ENCODE measurements around the gene EPHA10. TPM values are rescaled to one million over a fixed set of nuclear protein-coding genes. Genes with fewer than 3 reads are reported as not detected.

EPHA10 gene
- total and polyA plus RNA-seq, 10 donors = 0.02 to 0.43 (median 0.10) TPM; not detected in 3

DNA sequence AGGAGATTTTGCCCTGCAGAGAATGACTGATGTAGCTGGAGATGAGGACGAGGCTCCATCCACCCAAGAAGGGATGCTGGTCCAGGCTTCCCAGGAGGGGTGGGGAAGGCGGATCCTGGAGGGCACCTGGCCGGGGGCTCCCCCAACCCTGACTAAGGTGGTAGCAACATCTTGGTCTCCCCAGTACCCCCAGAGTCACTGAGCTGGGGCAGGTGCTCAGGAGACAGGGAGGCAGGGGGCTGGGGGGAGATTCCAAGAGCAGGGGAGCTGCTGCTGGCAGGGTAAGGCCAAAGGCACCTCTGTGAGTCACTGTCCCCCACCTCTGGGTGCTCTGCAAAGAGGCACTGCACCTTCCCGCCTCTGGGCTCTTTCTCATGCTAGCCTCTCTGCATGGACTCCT lies 48.6 kb downstream of the EPHA10 start:
- no peaks in the 10 kb centered on the region for H3K9me3 ChIP-seq
- TF ChIP-seq, protein P1, sequence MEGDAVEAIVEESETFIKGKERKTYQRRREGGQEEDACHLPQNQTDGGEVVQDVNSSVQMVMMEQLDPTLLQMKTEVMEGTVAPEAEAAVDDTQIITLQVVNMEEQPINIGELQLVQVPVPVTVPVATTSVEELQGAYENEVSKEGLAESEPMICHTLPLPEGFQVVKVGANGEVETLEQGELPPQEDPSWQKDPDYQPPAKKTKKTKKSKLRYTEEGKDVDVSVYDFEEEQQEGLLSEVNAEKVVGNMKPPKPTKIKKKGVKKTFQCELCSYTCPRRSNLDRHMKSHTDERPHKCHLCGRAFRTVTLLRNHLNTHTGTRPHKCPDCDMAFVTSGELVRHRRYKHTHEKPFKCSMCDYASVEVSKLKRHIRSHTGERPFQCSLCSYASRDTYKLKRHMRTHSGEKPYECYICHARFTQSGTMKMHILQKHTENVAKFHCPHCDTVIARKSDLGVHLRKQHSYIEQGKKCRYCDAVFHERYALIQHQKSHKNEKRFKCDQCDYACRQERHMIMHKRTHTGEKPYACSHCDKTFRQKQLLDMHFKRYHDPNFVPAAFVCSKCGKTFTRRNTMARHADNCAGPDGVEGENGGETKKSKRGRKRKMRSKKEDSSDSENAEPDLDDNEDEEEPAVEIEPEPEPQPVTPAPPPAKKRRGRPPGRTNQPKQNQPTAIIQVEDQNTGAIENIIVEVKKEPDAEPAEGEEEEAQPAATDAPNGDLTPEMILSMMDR (IDR thresholded peaks at IDR 0.05 in 8 of 11, conservative IDR thresholded peaks at IDR 0.05 in 3 of 11) = no peak
- TF ChIP-seq POLR2AphosphoS5 (IDR thresholded peaks at IDR 0.05) = no peak
- TF ChIP-seq POLR2A (IDR thresholded peaks at IDR 0.05) = no peak
- no peaks in the 10 kb centered on the region for H3K4me1 ChIP-seq
- no peak overlapping the region for H3K27ac ChIP-seq
- H3K27me3 ChIP-seq (replicated peaks in 1 of 7) = peaks cover 0 to 33% (median 0%) of the 10 kb centered on the region in 7 donors
- intact Hi-C loops (cut with DNase I; ENCODE audit: low total_unique reads) = no loop called here
- 79 to 88% (median 84%) methylated on average over 4 of the region's 4 CpGs for WGBS, 5 donors
- peaks cover 0 to 2% (median 0%) of the 10 kb centered on the region in 6 donors for H3K36me3 ChIP-seq
- DNase-seq = no peak
- H3K4me3 ChIP-seq = no peak overlapping the region

DNA sequence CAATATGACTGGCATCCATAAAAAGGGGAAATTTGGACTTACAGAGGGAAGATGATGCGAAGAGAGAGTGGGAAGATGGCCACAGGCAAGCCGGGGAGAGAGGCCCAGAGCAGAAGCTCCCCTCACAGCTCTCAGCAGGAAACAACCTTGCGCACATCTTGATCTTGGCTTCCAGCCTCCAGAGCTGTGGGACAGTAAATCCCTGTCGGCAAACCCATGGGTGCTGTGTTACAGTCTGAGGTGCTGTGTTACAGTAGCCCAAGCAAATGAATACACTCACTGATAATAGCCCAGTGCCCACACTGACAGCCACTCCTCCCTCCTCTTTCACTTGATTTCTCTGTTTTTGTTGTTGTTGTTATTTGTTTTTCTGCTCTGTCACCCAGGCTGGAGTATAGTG lies 50.2 kb downstream of the EPHA10 start:
- H3K27me3 ChIP-seq (replicated peaks in 1 of 7) = peaks cover 0 to 24% (median 0%) of the 10 kb centered on the region in 7 donors
- intact Hi-C loops (cut with DNase I; ENCODE audit: low total_unique reads) = no loop called here
- no peak overlapping the region for H3K27ac ChIP-seq
- no peak overlapping the region for H3K4me3 ChIP-seq
- no peaks in the 10 kb centered on the region for H3K4me1 ChIP-seq
- WGBS, 5 donors = 78 to 94% (median 81%) methylated on average over 4 of the region's 4 CpGs
- H3K9me3 ChIP-seq = no peaks in the 10 kb centered on the region
- TF ChIP-seq POLR2A (IDR thresholded peaks at IDR 0.05) (no peak), POLR2AphosphoS5 (IDR thresholded peaks at IDR 0.05) (no peak)
- TF ChIP-seq, protein P1 (IDR thresholded peaks at IDR 0.05 in 8 of 11, conservative IDR thresholded peaks at IDR 0.05 in 3 of 11) = no peak
- DNase-seq = no peak
- peaks cover 0 to 18% (median 0%) of the 10 kb centered on the region in 6 donors for H3K36me3 ChIP-seq

DNA sequence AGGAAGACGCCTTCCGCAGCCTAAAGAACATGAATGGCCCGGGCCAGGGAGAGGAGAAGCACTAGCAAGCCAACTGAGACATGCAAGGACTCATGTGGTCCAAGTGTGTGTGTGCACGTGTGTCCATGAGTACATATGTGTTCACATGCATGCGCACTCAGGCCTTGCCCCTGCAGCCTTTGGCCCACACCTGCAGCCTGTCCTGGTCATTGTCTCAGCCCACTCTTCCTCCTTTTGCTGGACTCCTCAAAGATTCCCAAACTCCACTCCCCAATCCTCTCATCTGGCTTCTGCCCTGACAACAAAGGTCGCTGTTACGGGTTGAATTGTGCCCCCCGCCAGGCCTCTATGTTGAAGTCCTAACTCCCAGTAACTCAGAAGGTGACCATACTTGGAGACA lies 50.7 kb downstream of the EPHA10 start:
- TF ChIP-seq, protein P1 (IDR thresholded peaks at IDR 0.05 in 8 of 11, conservative IDR thresholded peaks at IDR 0.05 in 3 of 11) = no peak
- TF ChIP-seq POLR2A (IDR thresholded peaks at IDR 0.05) = no peak
- TF ChIP-seq POLR2AphosphoS5 (IDR thresholded peaks at IDR 0.05) = no peak
- intact Hi-C loops (cut with DNase I; ENCODE audit: low total_unique reads) = no loop called here

DNA sequence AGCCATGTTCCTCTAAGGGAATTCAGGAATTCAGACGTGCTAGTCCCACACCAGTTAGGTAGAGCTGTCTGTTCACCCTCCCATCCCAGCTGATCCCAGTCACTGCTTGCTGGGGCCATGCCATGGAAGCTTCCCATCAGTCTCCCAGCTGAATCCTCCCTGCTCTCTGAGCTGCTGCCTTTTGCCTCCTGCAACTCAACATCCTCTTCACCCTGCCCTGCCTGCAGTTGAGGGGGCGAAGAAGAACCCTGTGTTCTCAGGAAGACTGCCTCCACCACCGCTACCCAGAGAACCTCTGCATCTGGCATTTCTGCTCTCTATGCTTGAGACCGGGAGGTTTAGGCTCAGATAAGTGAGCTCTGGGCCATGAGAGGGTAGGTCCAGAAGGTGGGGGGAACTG lies 56.4 kb downstream of the EPHA10 start:
- intact Hi-C loops (cut with DNase I; ENCODE audit: low total_unique reads) = no loop called here
- Histone ChIP-seq H3K36me3 (peaks cover 0 to 80% (median 7%) of the 10 kb centered on the region in 6 donors), H3K27ac (no peak overlapping the region), H3K27me3 (replicated peaks in 1 of 7) (no peaks in the 10 kb centered on the region), H3K9me3 (no peaks in the 10 kb centered on the region), H3K4me3 (no peak overlapping the region), H3K4me1 (no peaks in the 10 kb centered on the region)
- 88 to 98% (median 91%) methylated on average over 2 to 4 of the region's 4 CpGs for WGBS, 5 donors
- TF ChIP-seq POLR2A (IDR thresholded peaks at IDR 0.05) (no peak), POLR2AphosphoS5 (IDR thresholded peaks at IDR 0.05) (no peak)
- TF ChIP-seq, protein P1 (IDR thresholded peaks at IDR 0.05 in 8 of 11, conservative IDR thresholded peaks at IDR 0.05 in 3 of 11) = no peak
- no peak for DNase-seq

More for the DNA sequence above, 50.7 kb downstream of the EPHA10 start:
- Histone ChIP-seq H3K36me3 (peaks cover 0 to 23% (median 0%) of the 10 kb centered on the region in 6 donors), H3K4me1 (no peaks in the 10 kb centered on the region), H3K4me3 (no peak overlapping the region), H3K9me3 (no peaks in the 10 kb centered on the region), H3K27me3 (replicated peaks in 1 of 7) (peaks cover 0 to 20% (median 0%) of the 10 kb centered on the region in 7 donors), H3K27ac (no peak overlapping the region)
- WGBS, 5 donors = 84 to 91% (median 87%) methylated on average over 8 of the region's 8 CpGs
- no peak for DNase-seq

All from spleen (tissue), 11 donors.